Measurements from ENCODE around the gene GLB1L2. TPM values are rescaled to one million over a fixed set of nuclear protein-coding genes. Genes with fewer than 3 reads are reported as not detected.

Gene GLB1L2
- total and polyA plus RNA-seq, 12 donors, result 0.11 to 0.72 (median 0.30) TPM

- intact Hi-C loops (cut with DNase I), result no loop called here
- H3K36me3 ChIP-seq, result no peaks in the 10 kb centered on the region
- H3K4me1 ChIP-seq, result no peaks in the 10 kb centered on the region
- no peak overlapping the region for H3K4me3 ChIP-seq
- ATAC-seq, result no peak
- no peak for DNase-seq
- no peak overlapping the region for H3K27ac ChIP-seq
- TF ChIP-seq CTCF (IDR thresholded peaks at IDR 0.05), result no peak
- peaks cover 0 to 76% (median 33%) of the 10 kb centered on the region in 7 donors for H3K27me3 ChIP-seq
- 78 to 79% methylated on average over 21 of the region's 21 CpGs for WGBS, 2 donors
- H3K9me3 ChIP-seq, result no peaks in the 10 kb centered on the region
These were observed 61.3 kb downstream of the GLB1L2 start for GRCh38 chr11:134392953-134393615.

DNA sequence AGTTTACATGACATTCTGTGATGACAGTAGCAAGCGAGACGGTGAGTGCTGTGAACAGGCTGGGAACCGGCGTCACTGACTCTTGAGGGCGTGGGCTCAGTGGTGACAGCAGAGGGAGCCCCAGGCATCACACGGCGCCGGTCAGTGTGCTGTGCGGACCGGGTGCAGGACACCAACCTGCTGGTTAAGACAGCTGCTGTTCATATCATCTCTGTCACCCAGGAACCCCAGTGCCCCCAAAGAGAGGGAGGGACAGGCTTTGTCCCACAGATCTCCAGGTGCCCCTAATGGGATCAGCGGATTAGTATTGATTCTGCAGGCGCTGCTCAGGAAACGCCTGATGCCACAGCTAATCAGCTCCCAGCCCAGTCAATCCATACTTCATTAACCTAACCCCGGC lies 61.9 kb downstream of the GLB1L2 start:
- H3K9me3 ChIP-seq, result no peaks in the 10 kb centered on the region
- TF ChIP-seq CTCF (IDR thresholded peaks at IDR 0.05), result peak in 7 of 9 donors; percentile 21 to 39 (median 26)
- ATAC-seq (peak in 6 of 8 donors; percentile 33 to 69 (median 52)), DNase-seq (no peak)
- H3K27me3 ChIP-seq, result peaks cover 0 to 74% (median 32%) of the 10 kb centered on the region in 7 donors
- H3K4me3 ChIP-seq, result no peak overlapping the region
- WGBS, 2 donors, result 21 to 27% methylated on average over 14 of the region's 14 CpGs
- no peaks in the 10 kb centered on the region for H3K4me1 ChIP-seq
- intact Hi-C loops (cut with DNase I), result no loop called here
- H3K27ac ChIP-seq, result no peak overlapping the region
- no peaks in the 10 kb centered on the region for H3K36me3 ChIP-seq

- WGBS, 2 donors, result 75 to 85% methylated on average over 10 of the region's 10 CpGs
- H3K27me3 ChIP-seq, result peaks cover 0 to 74% (median 38%) of the 10 kb centered on the region in 7 donors
- ATAC-seq (no peak), DNase-seq (no peak)
- intact Hi-C loops (cut with DNase I), result no loop called here
- TF ChIP-seq CTCF (IDR thresholded peaks at IDR 0.05), result no peak
- no peaks in the 10 kb centered on the region for H3K36me3 ChIP-seq
- no peaks in the 10 kb centered on the region for H3K4me1 ChIP-seq
- no peak overlapping the region for H3K27ac ChIP-seq
- no peak overlapping the region for H3K4me3 ChIP-seq
- no peaks in the 10 kb centered on the region for H3K9me3 ChIP-seq
These were observed 62.5 kb downstream of the GLB1L2 start for GRCh38 chr11:134394311-134394710.

- no peak overlapping the region for H3K4me3 ChIP-seq
- H3K9me3 ChIP-seq, result no peaks in the 10 kb centered on the region
- H3K27ac ChIP-seq, result no peak overlapping the region
- H3K27me3 ChIP-seq, result peaks cover 0 to 74% (median 37%) of the 10 kb centered on the region in 7 donors
- no peak for TF ChIP-seq CTCF (IDR thresholded peaks at IDR 0.05)
- H3K36me3 ChIP-seq, result no peaks in the 10 kb centered on the region
- ATAC-seq (no peak), DNase-seq (no peak)
- WGBS, 2 donors, result 53 to 85% methylated on average over 12 of the region's 12 CpGs
- intact Hi-C loops (cut with DNase I), result no loop called here
- no peaks in the 10 kb centered on the region for H3K4me1 ChIP-seq
These were observed 63.2 kb downstream of the GLB1L2 start for GRCh38 chr11:134395002-134395401.

Data from heart right ventricle (tissue), 16 donors.